Neural cell (in vitro differentiated cells): ENCODE data around the gene STK38. TPM values are rescaled to one million over a fixed set of nuclear protein-coding genes. Genes with fewer than 3 reads are reported as not detected.

Source experiments
- H2AFZ ChIP-seq: fragments of 200-600, 300-800 bp; sonication (generic), shearing (Covaris generic); 2 replicates; pipeline ENCODE4 v1.6.0; 2014; ENCODE audit warnings: low read depth, mild to moderate bottlenecking, antibody characterized with exemption, low read length, moderate library complexity
- H3F3A ChIP-seq: fragments of 200-600 bp; shearing (Covaris generic); 2 replicates; pipeline ENCODE4 v1.6.1; 2016; ENCODE audit warnings: mild to moderate bottlenecking, moderate library complexity, mixed read lengths, antibody characterized with exemption, low read length; ENCODE audit not compliant: insufficient read depth, poor library complexity, severe bottlenecking
- H3K27ac ChIP-seq: fragments of 200-600, 300-800 bp; sonication (generic), shearing (Covaris generic); 2 replicates; pipeline ENCODE4 v1.5.1; 2014; ENCODE audit warnings: mild to moderate bottlenecking, low read length, moderate library complexity
- H3K27me3 ChIP-seq: fragments of 300-800, 200-600 bp; sonication (generic), shearing (Covaris generic); 2 replicates; pipeline ENCODE4 v1.6.0; 2014; ENCODE audit warnings: mild to moderate bottlenecking, low read depth, low read length, moderate library complexity; ENCODE audit not compliant: insufficient read depth
- H3K36me3 ChIP-seq: fragments of 300-800, 200-600 bp; sonication (generic), shearing (Covaris generic); 2 replicates; pipeline ENCODE4 v1.5.1; 2014; ENCODE audit warnings: mild to moderate bottlenecking, antibody characterized with exemption, low read length, moderate library complexity; ENCODE audit not compliant: insufficient read depth
- H3K4me2 ChIP-seq: fragments of 300-800, 200-600 bp; sonication (generic), shearing (Covaris generic); 2 replicates; pipeline ENCODE4 v1.6.0; 2014; ENCODE audit warnings: mild to moderate bottlenecking, low read length
- H3K4me3 ChIP-seq: fragments of 300-800, 200-600 bp; sonication (generic), shearing (Covaris generic); 2 replicates; pipeline ENCODE4 v1.5.1; 2014; ENCODE audit warnings: mild to moderate bottlenecking, low read length, moderate library complexity
- H3K79me2 ChIP-seq: fragments of 200-600 bp; shearing (Covaris generic); replicated peaks from 2 replicates; pipeline ENCODE4 v1.6.0; 2014; ENCODE audit warnings: mild to moderate bottlenecking, low read length, moderate library complexity; ENCODE audit not compliant: insufficient read depth
- H3K9ac ChIP-seq: fragments of 300-800, 200-600 bp; sonication (generic), shearing (Covaris generic); 2 replicates; pipeline ENCODE4 v1.6.1; 2016; ENCODE audit warnings: mild to moderate bottlenecking, low read length, mixed read lengths
- H3K9me2 ChIP-seq: fragments of 200-600 bp; shearing (Covaris generic); 2 replicates; pipeline ENCODE4 v1.6.1; 2016; ENCODE audit warnings: mild to moderate bottlenecking, low read length, mixed read lengths; ENCODE audit not compliant: insufficient read depth
- H3K9me3 ChIP-seq: fragments of 200-600, 300-800 bp; sonication (generic), shearing (Covaris generic); 2 replicates; pipeline ENCODE4 v1.6.1; 2016; ENCODE audit warnings: mild to moderate bottlenecking, mixed run types, low read length, moderate library complexity, mixed read lengths
- H4K20me1 ChIP-seq: fragments of 200-600 bp; shearing (Covaris generic); 2 replicates; pipeline ENCODE4 v1.6.1; 2016; ENCODE audit warnings: mild to moderate bottlenecking, mixed run types; ENCODE audit not compliant: insufficient read depth
- EP300 ChIP-seq: fragments of 450-650 bp; conservative IDR thresholded peaks from 2 replicates; pipeline ENCODE4 v1.6.1; 2014; ENCODE audit warnings: antibody characterized with exemption, mild to moderate bottlenecking, moderate library complexity; ENCODE audit not compliant: poor library complexity, severe bottlenecking
- EZH2 ChIP-seq: fragments of 200-600, 300-800 bp; shearing (Covaris generic), sonication (generic); IDR thresholded peaks from 2 replicates; pipeline ENCODE4 v1.6.1; 2014; ENCODE audit warnings: antibody characterized with exemption, low read length, borderline replicate concordance, mild to moderate bottlenecking; ENCODE audit not compliant: insufficient read depth, poor library complexity, severe bottlenecking
- MXI1 ChIP-seq: fragments of 450-650 bp; conservative IDR thresholded peaks from 2 replicates; pipeline ENCODE4 v1.6.1; 2014; ENCODE audit warnings: antibody characterized with exemption, mild to moderate bottlenecking; ENCODE audit not compliant: poor library complexity, severe bottlenecking
- POLR2AphosphoS5 ChIP-seq: IDR thresholded peaks from 2 replicates; pipeline ENCODE4 v1.6.1; 2012
- RAD21 ChIP-seq: fragments of 450-650 bp; conservative IDR thresholded peaks from 2 replicates; pipeline ENCODE4 v1.6.1; 2014; ENCODE audit warnings: antibody characterized with exemption, mild to moderate bottlenecking, moderate library complexity
- SMC3 ChIP-seq: fragments of 450-650 bp; conservative IDR thresholded peaks from 2 replicates; pipeline ENCODE4 v1.6.1; 2014; ENCODE audit warnings: antibody characterized with exemption, mild to moderate bottlenecking, moderate library complexity; ENCODE audit not compliant: poor library complexity
- TAF1 ChIP-seq: IDR thresholded peaks from 2 replicates; pipeline ENCODE4 v1.6.1; 2012; ENCODE audit warnings: low read depth
- polyA plus RNA-seq: library from polyadenylated mRNA; depleted of rRNA; stranded (reverse); fragments of >200 nt; gene quantifications from 2 replicates; pipeline ENCODE4 v1.2.3, GENCODE V29; 2014
- TF ChIP-seq, protein P1 (sequence below): IDR thresholded peaks from 2 replicates; pipeline ENCODE4 v1.6.1; 2012; ENCODE audit warnings: borderline replicate concordance
- TF ChIP-seq, protein P2 (sequence below): fragments of 450-650 bp; IDR thresholded peaks from 2 replicates; pipeline ENCODE4 v1.5.1; 2014; ENCODE audit warnings: antibody characterized with exemption, mild to moderate bottlenecking, moderate library complexity; ENCODE audit not compliant: poor library complexity, severe bottlenecking

Gene STK38
- polyA plus RNA-seq, 1 donor from 2014 or later, result 58.7 TPM

DNA sequence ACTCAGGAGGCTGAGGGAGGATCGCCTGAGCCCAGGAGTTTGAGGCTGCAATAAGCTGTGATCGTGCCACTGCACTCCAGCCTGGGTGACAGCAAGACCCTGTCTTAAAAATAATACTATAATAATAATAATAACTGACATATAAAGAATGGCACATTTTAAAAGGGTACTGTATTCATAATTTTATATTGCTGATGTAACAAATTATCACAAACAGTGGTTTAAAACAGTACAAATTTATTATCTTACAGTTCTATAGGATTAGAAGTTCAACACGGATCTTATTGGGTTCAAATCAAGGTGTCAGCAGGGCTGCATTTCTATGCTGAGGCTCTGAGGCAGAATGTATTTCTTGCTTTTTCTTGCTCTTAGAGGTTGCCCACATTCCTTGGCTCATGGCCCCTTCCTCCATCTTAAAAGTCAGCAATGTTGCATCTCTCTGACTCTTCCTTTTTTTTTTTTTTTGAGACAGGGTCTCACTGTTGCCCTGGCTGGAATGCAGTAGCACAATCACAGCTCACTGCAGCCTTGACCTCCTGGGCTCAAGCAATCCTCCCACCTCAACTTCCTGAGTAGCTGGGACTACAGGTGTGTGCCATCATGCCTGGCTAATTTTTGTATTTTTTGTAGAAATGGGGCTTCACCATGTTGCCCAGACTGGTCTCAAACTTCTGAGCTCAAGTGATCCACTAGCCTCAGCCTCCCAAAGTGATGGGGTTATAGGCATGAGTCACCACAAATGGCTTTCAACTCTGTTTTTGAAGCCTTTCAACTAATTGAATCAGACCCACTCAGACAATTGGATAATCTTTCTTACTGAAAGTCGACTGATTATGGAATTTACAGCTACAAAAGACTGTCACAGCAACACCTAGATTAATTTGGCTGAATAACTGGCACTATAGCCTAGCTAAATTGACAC, 24.1 kb upstream of the STK38 start:
- H3K9ac ChIP-seq, result no peak overlapping the region
- no peak overlapping the region for H2AFZ ChIP-seq
- H3K79me2 ChIP-seq, result no peaks in the 10 kb centered on the region
- H4K20me1 ChIP-seq, result no peaks in the 10 kb centered on the region
- H3K9me2 ChIP-seq, result no peaks in the 10 kb centered on the region
- no peak overlapping the region for H3K4me3 ChIP-seq
- H3K36me3 ChIP-seq, result no peaks in the 10 kb centered on the region
- no peaks in the 10 kb centered on the region for H3K27me3 ChIP-seq
- no peak overlapping the region for H3K4me2 ChIP-seq
- TF ChIP-seq, protein P1, sequence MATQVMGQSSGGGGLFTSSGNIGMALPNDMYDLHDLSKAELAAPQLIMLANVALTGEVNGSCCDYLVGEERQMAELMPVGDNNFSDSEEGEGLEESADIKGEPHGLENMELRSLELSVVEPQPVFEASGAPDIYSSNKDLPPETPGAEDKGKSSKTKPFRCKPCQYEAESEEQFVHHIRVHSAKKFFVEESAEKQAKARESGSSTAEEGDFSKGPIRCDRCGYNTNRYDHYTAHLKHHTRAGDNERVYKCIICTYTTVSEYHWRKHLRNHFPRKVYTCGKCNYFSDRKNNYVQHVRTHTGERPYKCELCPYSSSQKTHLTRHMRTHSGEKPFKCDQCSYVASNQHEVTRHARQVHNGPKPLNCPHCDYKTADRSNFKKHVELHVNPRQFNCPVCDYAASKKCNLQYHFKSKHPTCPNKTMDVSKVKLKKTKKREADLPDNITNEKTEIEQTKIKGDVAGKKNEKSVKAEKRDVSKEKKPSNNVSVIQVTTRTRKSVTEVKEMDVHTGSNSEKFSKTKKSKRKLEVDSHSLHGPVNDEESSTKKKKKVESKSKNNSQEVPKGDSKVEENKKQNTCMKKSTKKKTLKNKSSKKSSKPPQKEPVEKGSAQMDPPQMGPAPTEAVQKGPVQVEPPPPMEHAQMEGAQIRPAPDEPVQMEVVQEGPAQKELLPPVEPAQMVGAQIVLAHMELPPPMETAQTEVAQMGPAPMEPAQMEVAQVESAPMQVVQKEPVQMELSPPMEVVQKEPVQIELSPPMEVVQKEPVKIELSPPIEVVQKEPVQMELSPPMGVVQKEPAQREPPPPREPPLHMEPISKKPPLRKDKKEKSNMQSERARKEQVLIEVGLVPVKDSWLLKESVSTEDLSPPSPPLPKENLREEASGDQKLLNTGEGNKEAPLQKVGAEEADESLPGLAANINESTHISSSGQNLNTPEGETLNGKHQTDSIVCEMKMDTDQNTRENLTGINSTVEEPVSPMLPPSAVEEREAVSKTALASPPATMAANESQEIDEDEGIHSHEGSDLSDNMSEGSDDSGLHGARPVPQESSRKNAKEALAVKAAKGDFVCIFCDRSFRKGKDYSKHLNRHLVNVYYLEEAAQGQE, result no peak
- no peak for TF ChIP-seq POLR2AphosphoS5
- TF ChIP-seq MXI1, result no peak
- TF ChIP-seq, protein P2, sequence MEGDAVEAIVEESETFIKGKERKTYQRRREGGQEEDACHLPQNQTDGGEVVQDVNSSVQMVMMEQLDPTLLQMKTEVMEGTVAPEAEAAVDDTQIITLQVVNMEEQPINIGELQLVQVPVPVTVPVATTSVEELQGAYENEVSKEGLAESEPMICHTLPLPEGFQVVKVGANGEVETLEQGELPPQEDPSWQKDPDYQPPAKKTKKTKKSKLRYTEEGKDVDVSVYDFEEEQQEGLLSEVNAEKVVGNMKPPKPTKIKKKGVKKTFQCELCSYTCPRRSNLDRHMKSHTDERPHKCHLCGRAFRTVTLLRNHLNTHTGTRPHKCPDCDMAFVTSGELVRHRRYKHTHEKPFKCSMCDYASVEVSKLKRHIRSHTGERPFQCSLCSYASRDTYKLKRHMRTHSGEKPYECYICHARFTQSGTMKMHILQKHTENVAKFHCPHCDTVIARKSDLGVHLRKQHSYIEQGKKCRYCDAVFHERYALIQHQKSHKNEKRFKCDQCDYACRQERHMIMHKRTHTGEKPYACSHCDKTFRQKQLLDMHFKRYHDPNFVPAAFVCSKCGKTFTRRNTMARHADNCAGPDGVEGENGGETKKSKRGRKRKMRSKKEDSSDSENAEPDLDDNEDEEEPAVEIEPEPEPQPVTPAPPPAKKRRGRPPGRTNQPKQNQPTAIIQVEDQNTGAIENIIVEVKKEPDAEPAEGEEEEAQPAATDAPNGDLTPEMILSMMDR, result no peak
- TF ChIP-seq TAF1, result no peak
- TF ChIP-seq SMC3, result no peak
- no peak for TF ChIP-seq RAD21
- no peak for TF ChIP-seq EZH2
- no peak for TF ChIP-seq EP300
- no peaks in the 10 kb centered on the region for H3K9me3 ChIP-seq
- H3F3A ChIP-seq, result no peaks in the 10 kb centered on the region
- no peak overlapping the region for H3K27ac ChIP-seq

DNA sequence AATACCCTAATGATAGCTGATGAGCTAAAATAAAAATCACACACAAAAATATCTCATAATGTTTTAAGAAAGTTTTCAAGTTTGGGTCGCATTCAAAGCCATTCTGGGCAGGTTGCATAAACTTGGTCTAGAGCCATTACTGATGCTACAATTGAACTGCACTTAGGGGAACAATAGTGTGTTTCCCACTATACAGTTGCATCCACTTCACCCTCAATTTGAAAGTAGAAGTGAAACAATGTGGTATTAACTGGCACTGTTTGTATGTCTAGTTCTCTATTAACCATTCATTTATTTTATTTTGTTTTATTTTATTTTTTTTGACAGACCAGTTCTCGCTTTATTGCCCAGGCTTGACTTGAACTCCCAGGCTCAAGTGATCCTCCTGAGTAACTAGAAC, 23.0 kb upstream of the STK38 start:
- Histone ChIP-seq H3K36me3 (no peaks in the 10 kb centered on the region), H3K4me3 (no peak overlapping the region), H3K9me3 (no peaks in the 10 kb centered on the region), H3K27me3 (no peaks in the 10 kb centered on the region), H2AFZ (no peak overlapping the region), H3K9ac (no peak overlapping the region), H4K20me1 (no peaks in the 10 kb centered on the region), H3F3A (no peaks in the 10 kb centered on the region), H3K9me2 (no peaks in the 10 kb centered on the region), H3K27ac (no peak overlapping the region), H3K79me2 (no peaks in the 10 kb centered on the region), H3K4me2 (no peak overlapping the region)
- TF ChIP-seq, protein P1, result no peak
- TF ChIP-seq, protein P2, result no peak
- TF ChIP-seq EZH2 (no peak), TAF1 (no peak), MXI1 (no peak), RAD21 (no peak), POLR2AphosphoS5 (no peak), SMC3 (no peak)
